IPS DF 19.7 (cell line): ENCODE measurements around the gene ATAD3C.
"Not testable (repeated sequence)": the region's sequence is repeated elsewhere in the genome, so short reads cannot be mapped to it uniquely, and the experiment has no call there.

Experiments used
- DNase-seq: peaks from one replicate; pipeline ENCODE4 v3.0.0-alpha.2; 2013; ENCODE audit warnings: low read depth, low spot score

Gene ATAD3C

GRCh38 chr1:1472053-1472876, 22.8 kb downstream of the ATAD3C start:
- DNase-seq: not testable (repeated sequence)

DNA sequence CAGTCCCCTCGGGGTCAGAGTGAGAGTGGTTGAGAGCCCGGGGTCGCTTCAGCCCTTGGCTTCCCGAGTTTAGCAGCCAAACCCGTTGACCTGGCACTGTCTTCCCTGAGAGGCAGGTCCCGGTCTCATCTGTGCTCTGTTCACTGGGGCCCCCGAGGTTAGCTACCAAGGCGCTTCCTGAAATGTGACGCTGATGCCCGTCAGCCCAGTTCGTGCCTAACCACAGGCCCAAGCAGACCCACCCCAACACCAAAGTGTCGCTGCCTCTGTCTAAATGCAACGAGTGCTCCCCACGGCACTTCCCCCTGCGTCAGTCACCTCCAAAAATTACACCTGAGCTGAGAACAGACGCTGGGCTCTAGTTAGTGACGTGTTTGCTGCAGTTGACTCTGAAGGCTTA, 26.5 kb downstream of the ATAD3C start:
- DNase-seq: not testable (repeated sequence)

GRCh38 chr1:1477206-1477605, 27.7 kb downstream of the ATAD3C start:
- DNase-seq: no peak

DNA sequence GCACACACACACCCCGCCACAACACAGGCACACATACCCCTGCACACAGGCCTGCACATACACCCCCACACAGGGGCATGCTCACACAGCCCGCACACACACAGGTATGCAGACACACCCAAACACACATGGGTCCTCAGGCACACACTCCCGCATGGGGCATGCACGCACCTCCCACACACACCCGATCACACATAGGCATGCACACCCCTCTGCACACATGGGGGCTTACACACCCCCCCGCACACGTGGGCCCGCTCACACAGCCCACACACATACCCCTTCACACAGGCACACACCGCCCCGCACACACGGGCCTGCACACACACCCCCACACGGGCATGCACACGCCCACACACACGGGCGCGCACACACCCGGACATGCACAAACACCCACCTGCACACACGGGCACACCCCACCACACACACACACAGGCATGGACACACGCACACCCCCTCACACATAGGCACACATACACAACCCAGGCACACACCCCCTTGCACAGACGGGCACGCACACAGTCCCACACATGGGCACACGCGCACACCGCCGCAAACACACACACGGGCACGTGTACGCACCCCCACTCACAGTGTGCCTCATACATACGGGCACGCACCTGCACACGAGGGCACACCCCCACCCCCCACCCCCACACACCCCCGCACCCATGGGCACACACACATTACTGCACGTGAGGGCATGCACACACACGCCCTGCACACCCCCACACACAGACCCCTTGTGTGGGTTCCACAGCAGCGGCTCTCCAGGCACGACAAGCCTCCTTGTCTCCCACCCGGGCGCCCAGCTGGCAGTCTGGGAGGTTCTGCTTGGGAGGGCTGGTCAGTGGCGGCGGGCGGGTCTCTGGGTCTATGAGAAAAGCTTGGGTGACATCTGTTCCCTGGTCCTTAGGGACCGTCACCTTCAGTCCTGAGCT, 30.3 kb downstream of the ATAD3C start:
- no peak for DNase-seq

DNA sequence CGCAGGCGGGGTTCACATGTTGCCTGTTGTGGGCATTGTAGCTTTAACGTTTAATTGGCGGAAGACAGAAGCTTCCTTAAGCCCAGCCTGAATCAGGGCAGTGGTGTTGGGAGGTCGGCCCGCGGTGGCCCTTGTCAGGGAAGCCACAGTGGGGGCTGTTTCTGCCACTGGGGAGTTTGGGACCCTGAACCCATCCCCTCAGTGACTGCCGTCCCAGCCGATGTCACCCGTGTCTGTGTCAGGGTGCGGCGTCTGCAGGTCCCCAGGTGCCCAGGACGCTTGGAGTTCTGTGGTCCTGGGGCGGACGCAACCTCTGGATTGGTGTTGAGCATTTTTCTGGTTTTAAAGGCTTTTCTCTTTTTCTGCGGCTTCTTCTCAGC, 31.0 kb downstream of the ATAD3C start:
- not testable (repeated sequence) for DNase-seq

DNA sequence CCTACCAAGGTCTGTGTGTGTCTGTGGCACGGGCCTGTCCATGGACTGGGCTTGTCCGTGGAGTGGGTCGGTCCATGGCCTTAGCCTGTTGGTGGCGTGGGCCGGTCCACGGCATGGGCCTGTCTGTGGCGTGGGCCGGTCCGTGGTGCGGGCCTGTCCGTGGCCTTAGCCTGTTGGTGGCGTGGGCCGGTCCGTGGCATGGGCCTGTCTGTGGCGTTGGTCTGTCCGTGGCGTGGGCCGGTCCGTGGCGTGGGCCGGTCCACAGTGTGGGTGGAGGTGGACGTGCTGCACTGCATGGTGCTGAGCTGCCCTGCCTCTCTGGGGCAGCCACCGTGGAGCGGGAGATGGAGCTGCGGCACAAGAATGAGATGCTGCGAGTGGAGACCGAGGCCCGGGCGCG, 32.3 kb downstream of the ATAD3C start:
- DNase-seq: not testable (repeated sequence)

DNA sequence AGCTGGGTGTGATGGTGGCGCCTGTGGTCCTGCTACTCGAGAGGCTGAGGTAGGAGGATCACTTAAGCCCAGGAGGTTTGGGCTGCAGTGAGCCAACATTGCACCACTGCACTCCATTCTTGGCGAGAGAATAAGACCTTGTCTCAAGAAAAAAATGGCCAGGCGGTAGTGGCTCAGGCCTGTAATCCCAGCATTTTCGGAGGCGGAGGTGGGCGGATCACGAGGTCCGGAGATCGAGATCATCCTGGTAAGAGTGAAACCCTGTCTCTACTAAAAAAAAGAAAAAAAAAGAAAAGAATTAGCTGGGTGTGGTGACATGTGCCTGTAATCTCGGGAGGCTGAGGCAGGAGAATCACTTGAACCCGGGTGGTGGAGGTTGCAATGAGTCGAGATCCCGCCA, 33.4 kb downstream of the ATAD3C start:
- DNase-seq: no peak

- no peak for DNase-seq
Measured at GRCh38 chr1:1483714-1484113, 34.2 kb downstream of the ATAD3C start.

GRCh38 chr1:1484976-1485750, 35.7 kb downstream of the ATAD3C start:
- DNase-seq: not testable (repeated sequence)

DNA sequence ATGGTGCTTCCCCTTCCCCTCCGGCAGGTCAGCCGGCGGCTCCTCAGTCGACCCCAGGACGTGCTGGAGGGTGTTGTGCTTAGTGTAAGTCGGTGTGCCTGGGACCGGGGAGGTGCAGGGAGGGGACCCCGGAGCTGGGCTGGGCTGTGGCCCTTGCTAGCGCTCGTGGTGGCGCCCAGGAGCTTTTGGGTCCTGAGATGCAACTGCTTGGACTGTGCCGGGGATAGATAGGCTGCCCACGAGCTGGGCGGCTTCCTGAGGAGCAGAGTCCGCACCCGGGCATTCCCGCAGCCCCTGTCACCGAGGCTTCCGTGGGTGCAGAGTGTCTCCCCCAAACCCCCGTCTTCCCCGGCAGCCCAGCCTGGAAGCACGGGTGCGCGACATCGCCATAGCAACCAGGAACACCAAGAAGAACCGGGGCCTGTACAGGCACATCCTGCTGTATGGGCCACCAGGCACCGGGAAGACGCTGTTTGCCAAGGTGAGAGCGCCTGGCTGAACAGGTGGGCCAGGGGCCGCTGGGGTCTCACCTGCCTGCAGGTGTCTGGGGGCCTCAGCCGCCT, 36.3 kb downstream of the ATAD3C start:
- not testable (repeated sequence) for DNase-seq

DNA sequence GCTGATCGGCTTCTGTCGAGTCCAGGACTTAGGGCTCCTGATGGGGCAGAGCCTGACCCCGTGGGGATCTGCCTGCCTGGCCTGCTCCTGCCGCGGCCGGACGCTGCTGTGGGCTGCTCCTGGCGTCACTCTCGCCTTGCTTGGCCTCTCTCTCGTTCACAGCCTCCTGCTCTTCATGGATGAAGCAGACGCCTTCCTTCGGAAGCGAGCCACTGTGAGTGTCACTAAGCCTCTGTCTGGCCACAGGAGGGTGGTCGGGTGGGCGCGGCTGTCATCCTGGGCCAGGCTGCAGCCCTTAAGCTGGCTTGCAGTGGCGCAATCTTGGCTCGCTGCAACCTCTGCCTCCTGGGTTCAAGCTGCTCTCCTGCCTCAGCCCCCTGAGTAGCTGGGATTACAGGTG, 38.2 kb downstream of the ATAD3C start:
- no peak for DNase-seq

GRCh38 chr1:1489231-1489630, 39.7 kb downstream of the ATAD3C start:
- DNase-seq: no peak

DNA sequence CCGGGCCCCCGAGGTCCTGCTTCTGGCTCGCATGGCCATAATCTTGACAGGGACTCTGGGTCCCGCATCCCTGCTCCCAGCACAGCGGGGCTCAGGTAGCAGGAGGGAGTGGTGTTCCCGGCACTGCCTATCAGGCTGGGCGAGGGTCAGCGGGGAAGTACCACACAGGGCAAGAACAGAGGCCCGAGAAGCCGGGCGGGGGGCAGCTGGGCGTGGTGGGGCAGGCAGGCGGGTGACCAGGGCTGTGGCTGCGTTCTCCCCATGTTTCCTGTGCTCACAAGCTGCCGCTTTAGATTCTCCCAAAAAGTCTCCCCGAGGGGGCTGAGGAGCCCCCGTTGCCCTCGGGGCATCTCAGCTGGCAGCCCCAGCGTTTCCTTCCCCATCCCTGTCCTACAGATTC, 40.4 kb downstream of the ATAD3C start:
- DNase-seq: no peak

GRCh38 chr1:1490633-1491230, 41.2 kb downstream of the ATAD3C start:
- DNase-seq: no peak

DNA sequence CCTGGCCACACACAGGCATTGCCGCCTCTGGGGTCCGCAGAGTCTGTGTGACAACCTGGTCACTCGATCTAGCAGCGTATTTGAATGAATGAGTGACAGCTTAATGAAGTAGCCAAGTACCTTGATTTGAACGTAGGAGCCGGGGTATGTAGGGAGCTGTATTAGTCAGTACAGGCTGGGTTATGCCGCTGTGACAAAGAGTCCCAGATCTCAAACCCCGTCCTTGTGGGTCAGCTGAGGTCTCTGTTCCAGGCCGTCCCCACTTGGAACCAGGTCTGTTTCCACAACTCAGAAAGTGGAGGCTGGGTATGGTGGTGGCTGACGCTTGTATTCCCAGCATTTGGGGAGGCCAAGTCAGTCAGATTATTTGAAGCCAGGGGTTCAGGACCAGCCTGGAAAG, 42.1 kb downstream of the ATAD3C start:
- DNase-seq: no peak

GRCh38 chr1:1494311-1494710, 44.8 kb downstream of the ATAD3C start:
- DNase-seq: not testable (repeated sequence)

GRCh38 chr1:1495461-1495975, 46.0 kb downstream of the ATAD3C start:
- DNase-seq: not testable (repeated sequence)

DNA sequence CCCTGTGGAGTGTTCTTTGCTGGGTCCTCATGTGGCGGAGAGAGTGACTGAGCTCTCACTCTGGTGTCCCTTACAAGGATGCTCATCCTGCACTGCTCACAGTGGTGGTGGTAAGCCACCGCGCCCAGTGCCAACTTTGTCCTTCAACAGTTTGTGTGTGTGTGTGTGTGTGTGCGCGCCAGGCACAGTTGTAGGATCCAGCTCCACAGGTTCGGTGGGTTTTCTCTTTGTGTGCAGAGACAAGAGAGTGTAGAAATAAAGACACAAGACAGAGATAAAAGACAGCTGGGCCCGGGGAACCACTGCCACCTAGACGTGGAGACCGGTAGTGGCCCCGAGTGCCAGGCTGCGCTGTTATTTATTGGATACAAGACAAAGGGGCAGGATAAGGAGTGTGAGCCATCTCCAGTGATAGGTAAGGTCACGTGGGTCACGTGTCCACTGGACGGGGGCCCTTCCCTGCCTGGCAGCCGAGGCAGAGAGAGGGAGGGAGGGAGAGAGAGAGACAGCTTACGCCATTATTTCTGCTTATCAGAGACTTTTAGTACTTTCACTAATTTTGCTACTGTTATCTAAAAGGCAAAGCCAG, 55.4 kb downstream of the ATAD3C start:
- DNase-seq: not testable (repeated sequence)

- DNase-seq: not testable (repeated sequence)
Measured at GRCh38 chr1:1505366-1505798, 55.9 kb downstream of the ATAD3C start.

- DNase-seq: not testable (repeated sequence)
Measured at GRCh38 chr1:1505801-1506200, 56.3 kb downstream of the ATAD3C start.
